ENCODE measurements around the gene LARP6. TPM values are rescaled to one million over a fixed set of nuclear protein-coding genes. Genes with fewer than 3 reads are reported as not detected.
"Not testable (repeated sequence)": the region's sequence is repeated elsewhere in the genome, so short reads cannot be mapped to it uniquely, and the experiment has no call there.

Gene LARP6
- total and polyA plus RNA-seq, 8 donors = 9.8 to 127 (median 14.1) TPM

DNA sequence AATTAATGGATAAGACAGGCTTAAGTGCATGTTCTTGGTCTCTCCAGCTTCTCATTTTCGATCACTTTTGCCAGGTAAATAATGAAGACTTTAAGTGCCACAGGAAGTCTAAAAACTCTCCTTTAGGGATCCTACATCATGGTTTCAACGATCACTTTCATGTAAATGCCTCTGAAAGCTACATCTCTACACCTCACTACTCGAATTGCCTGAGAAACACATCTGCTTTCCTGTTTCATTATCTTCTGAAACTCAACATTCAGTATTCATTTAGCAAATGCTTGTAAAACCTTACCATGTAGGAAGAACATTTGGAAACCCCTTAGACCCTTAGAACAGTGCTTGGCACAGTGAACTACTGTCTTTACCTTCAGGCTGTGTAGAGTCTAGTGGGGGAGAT lies 22.1 kb upstream of the LARP6 start:
- TF ChIP-seq POLR2A (IDR thresholded peaks at IDR 0.05) (no peak), EP300 (IDR thresholded peaks at IDR 0.05) (no peak), POLR2AphosphoS5 (IDR thresholded peaks at IDR 0.05) (no peak)
- TF ChIP-seq, protein P1, sequence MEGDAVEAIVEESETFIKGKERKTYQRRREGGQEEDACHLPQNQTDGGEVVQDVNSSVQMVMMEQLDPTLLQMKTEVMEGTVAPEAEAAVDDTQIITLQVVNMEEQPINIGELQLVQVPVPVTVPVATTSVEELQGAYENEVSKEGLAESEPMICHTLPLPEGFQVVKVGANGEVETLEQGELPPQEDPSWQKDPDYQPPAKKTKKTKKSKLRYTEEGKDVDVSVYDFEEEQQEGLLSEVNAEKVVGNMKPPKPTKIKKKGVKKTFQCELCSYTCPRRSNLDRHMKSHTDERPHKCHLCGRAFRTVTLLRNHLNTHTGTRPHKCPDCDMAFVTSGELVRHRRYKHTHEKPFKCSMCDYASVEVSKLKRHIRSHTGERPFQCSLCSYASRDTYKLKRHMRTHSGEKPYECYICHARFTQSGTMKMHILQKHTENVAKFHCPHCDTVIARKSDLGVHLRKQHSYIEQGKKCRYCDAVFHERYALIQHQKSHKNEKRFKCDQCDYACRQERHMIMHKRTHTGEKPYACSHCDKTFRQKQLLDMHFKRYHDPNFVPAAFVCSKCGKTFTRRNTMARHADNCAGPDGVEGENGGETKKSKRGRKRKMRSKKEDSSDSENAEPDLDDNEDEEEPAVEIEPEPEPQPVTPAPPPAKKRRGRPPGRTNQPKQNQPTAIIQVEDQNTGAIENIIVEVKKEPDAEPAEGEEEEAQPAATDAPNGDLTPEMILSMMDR (IDR thresholded peaks at IDR 0.05) = no peak
- H3K4me3 ChIP-seq = no peak overlapping the region
- peaks cover 0 to 6% (median 0%) of the 10 kb centered on the region in 3 donors for H3K27me3 ChIP-seq
- H3K4me1 ChIP-seq = peaks cover 0 to 6% (median 0%) of the 10 kb centered on the region in 4 donors
- intact Hi-C loops (cut with DNase I; ENCODE audit: low total_unique reads) = no loop called here
- 59 to 76% (median 67%) methylated on average over 3 of the region's 3 CpGs for WGBS, 5 donors
- H3K27ac ChIP-seq = no peak overlapping the region
- no peaks in the 10 kb centered on the region for H3K36me3 ChIP-seq
- no peaks in the 10 kb centered on the region for H3K9me3 ChIP-seq
- DNase-seq = no peak

DNA sequence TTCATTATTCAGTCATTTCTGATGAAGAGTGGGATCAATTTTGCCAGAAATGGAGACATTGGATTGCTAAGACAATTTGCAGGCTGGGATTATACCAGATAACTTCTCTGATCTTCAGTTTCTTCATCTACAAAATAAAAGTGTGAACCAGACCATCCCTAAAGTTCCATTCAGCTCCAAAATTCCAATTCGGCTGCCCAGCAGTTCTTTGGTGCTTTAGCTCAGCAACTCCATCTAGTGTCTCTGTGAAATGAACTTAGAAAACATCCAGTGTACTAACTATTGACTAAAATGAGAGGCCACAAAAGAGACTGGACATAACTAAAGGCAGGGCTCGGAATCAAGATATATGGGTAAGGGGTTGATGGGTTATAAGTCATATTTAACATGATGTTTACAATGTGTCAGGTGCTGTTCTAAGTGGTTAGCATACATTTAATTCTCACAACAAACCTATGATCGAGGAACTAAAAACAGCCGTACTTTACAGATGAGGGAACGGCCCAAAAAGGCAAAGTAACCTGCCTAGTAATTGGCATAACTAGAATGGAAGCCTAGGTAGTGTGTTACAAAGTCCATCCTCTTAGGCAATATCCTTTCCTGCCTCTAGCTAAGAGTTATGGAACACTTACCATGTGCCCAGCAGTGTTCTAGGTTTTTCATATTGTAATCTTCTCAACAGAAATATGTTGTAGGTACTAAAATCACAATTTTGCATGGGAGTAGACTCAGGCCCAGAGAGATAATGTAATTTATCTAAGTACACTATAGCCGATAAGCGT lies 21.2 kb upstream of the LARP6 start:
- intact Hi-C loops (cut with DNase I; ENCODE audit: low total_unique reads) = no loop called here
- TF ChIP-seq, protein P1 (IDR thresholded peaks at IDR 0.05) = peak in 4 of 7 experiments; percentile 14 to 30 (median 22)
- TF ChIP-seq POLR2AphosphoS5 (IDR thresholded peaks at IDR 0.05) = no peak

GRCh38 chr15:70873232-70874054 lies 19.5 kb upstream of the LARP6 start:
- intact Hi-C loops (cut with DNase I; ENCODE audit: low total_unique reads) = no loop called here
- peaks cover 0 to 6% (median 0%) of the 10 kb centered on the region in 3 donors for H3K27me3 ChIP-seq
- H3K36me3 ChIP-seq = no peaks in the 10 kb centered on the region
- H3K9me3 ChIP-seq = no peaks in the 10 kb centered on the region
- no peak overlapping the region for H3K27ac ChIP-seq
- TF ChIP-seq POLR2A (IDR thresholded peaks at IDR 0.05) (no peak), POLR2AphosphoS5 (IDR thresholded peaks at IDR 0.05) (no peak), EP300 (IDR thresholded peaks at IDR 0.05) (no peak)
- TF ChIP-seq, protein P1 (IDR thresholded peaks at IDR 0.05) = no peak
- H3K4me1 ChIP-seq = peaks cover 0 to 19% (median 10%) of the 10 kb centered on the region in 4 donors
- 88 to 100% (median 94%) methylated on average over 2 of the region's 2 CpGs for WGBS, 5 donors
- no peak for DNase-seq
- no peak overlapping the region for H3K4me3 ChIP-seq

More for the DNA sequence above, 21.2 kb upstream of the LARP6 start:
- no peaks in the 10 kb centered on the region for H3K36me3 ChIP-seq
- H3K27me3 ChIP-seq = peaks cover 0 to 6% (median 0%) of the 10 kb centered on the region in 3 donors
- peak in 1 of 2 donors; percentile 61 for DNase-seq
- peaks cover 0 to 7% (median 2%) of the 10 kb centered on the region in 4 donors for H3K4me1 ChIP-seq
- no peak overlapping the region for H3K27ac ChIP-seq
- no peaks in the 10 kb centered on the region for H3K9me3 ChIP-seq
- WGBS, 5 donors = 70 to 75% (median 71%) methylated on average over 7 of the region's 7 CpGs
- no peak overlapping the region for H3K4me3 ChIP-seq

DNA sequence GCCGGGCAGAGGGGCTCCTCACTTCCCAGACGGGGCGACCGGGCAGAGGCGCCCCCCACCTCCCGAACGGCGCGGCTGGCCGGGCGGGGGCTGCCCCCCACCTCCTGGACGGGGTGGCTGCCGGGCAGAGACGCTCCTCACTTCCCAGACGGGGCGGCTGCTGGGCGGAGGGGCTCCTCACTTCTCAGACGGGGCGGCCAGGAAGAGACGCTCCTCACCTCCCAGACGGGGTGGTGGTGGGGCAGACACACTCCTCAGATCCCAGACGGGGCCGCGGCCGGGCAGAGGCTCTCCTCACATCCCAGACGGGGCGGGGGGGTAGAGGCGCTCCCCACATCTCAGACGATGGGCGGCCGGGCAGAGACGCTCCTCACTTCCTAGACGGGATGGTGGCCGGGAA lies 17.5 kb upstream of the LARP6 start:
- H3K27me3 ChIP-seq; H3K36me3 ChIP-seq; DNase-seq; intact Hi-C loops (cut with DNase I; ENCODE audit: low total_unique reads); H3K4me3 ChIP-seq; H3K9me3 ChIP-seq; H3K27ac ChIP-seq: not testable (repeated sequence)
- WGBS, 5 donors = 93 to 97% (median 96%) methylated on average over 9 to 34 of the region's 34 CpGs
- H3K4me1 ChIP-seq = peaks cover 0 to 28% (median 16%) of the 10 kb centered on the region in 4 donors

Data from stomach (tissue), 9 donors.